PC-3 (cell line): Measurements from ENCODE around the gene FCAMR. TPM values are rescaled to one million over a fixed set of nuclear protein-coding genes. Genes with fewer than 3 reads are reported as not detected.

Source experiments
- ATAC-seq: fragments of 200-7000 bp; cut with Tn5 transposase; 2 replicates; pipeline ENCODE4 v1.9.1; 2020; ENCODE audit warnings: mild to moderate bottlenecking, moderate library complexity
- BruUV-seq: library from RNA; stranded (reverse); fragments of 400-500 nt; replicated peaks from 2 replicates; lab custom pipeline; 2021; lab: Mats Ljungman, UMichigan
- CTCF ChIA-PET: fragments of 300-600 bp; sonication (Branson Sonifier 250); formaldehyde crosslinking; loops from one replicate; lab custom pipeline; 2022; ENCODE audit warnings: antibody characterized with exemption; lab: Charles Lee
- POLR2A ChIA-PET: fragments of 300-600 bp; sonication (Branson Sonifier 250); formaldehyde crosslinking; loops from one replicate; lab custom pipeline; 2022; ENCODE audit warnings: antibody characterized with exemption; ENCODE audit not compliant: unreplicated experiment; lab: Charles Lee
- DNase-seq: peaks from one replicate; pipeline ENCODE4 v3.0.0-alpha.2; 2015
- H2AFZ ChIP-seq: fragments of 300-600 bp; sonication (generic); 2 replicates; pipeline ENCODE4 v1.6.0; 2016; ENCODE audit warnings: antibody characterized with exemption, low read length
- H3F3A ChIP-seq: fragments of 300-600 bp; sonication (generic); one replicate; pipeline ENCODE4 v1.6.0; 2017; ENCODE audit warnings: antibody characterized with exemption, low read length, control low read depth, mild to moderate bottlenecking; ENCODE audit not compliant: unreplicated experiment
- H3K27ac ChIP-seq: fragments of 300-600 bp; sonication (generic); 2 replicates; pipeline ENCODE4 v1.5.1; 2016; ENCODE audit warnings: mild to moderate bottlenecking, low read length
- H3K27me3 ChIP-seq: fragments of 300-600 bp; sonication (generic); 2 replicates; pipeline ENCODE4 v1.6.1; 2016; ENCODE audit warnings: low read length, mixed read lengths
- H3K36me3 ChIP-seq: fragments of 300-600 bp; sonication (generic); 2 replicates; pipeline ENCODE4 v1.6.1; 2016; ENCODE audit warnings: low read depth, mixed run types, low read length, mixed read lengths
- H3K4me1 ChIP-seq: fragments of 300-600 bp; sonication (generic); 2 replicates; pipeline ENCODE4 v1.5.1; 2016; ENCODE audit warnings: low read length; ENCODE audit not compliant: insufficient read depth
- H3K4me2 ChIP-seq: fragments of 300-600 bp; sonication (generic); 2 replicates; pipeline ENCODE4 v1.6.0; 2016; ENCODE audit warnings: low read length
- H3K4me3 ChIP-seq: fragments of 300-600 bp; sonication (generic); 2 replicates; pipeline ENCODE4 v1.5.1; 2016; ENCODE audit warnings: mild to moderate bottlenecking, low read length, mixed read lengths
- H3K79me2 ChIP-seq: fragments of 300-600 bp; sonication (generic); 2 replicates; pipeline ENCODE4 v1.6.1; 2017; ENCODE audit warnings: low read length, mixed read lengths
- H3K9ac ChIP-seq: fragments of 300-600 bp; sonication (generic); 2 replicates; pipeline ENCODE4 v1.6.0; 2016; ENCODE audit warnings: mild to moderate bottlenecking, low read length
- H3K9me2 ChIP-seq: fragments of 300-600 bp; sonication (generic); replicated peaks from 2 replicates; pipeline ENCODE4 v1.6.1; 2016; ENCODE audit warnings: mixed run types, low read length, mixed read lengths
- H3K9me3 ChIP-seq: fragments of 300-600 bp; sonication (generic); 2 replicates; pipeline ENCODE4 v1.6.1; 2016; ENCODE audit warnings: low read length, mixed read lengths
- H4K20me1 ChIP-seq: fragments of 300-600 bp; sonication (generic); 2 replicates; pipeline ENCODE4 v1.6.1; 2016; ENCODE audit warnings: low read length, mixed read lengths
- CTCF ChIP-seq: fragments of 300-600 bp; sonication (generic); conservative IDR thresholded peaks from 2 replicates; pipeline ENCODE4 v1.5.1; 2017; ENCODE audit warnings: antibody characterized with exemption, low read depth, mild to moderate bottlenecking, low read length
- EZH2 ChIP-seq: fragments of 300-600 bp; sonication (generic); IDR thresholded peaks from one replicate; pipeline ENCODE4 v1.6.1; 2017; ENCODE audit warnings: antibody characterized with exemption, mild to moderate bottlenecking, low read length; ENCODE audit not compliant: unreplicated experiment
- EZH2phosphoT487 ChIP-seq: fragments of 300-600 bp; sonication (generic); IDR thresholded peaks from 2 replicates; pipeline ENCODE4 v1.6.1; 2018; ENCODE audit warnings: mild to moderate bottlenecking, antibody characterized with exemption, low read length, borderline replicate concordance
- intact Hi-C: fragments of 100-400 bp; cut with micrococcal nuclease; formaldehyde crosslinking; loops from 2 replicates; pipeline ENCODE4 v1.9.0; 2023
- total RNA-seq: library from RNA; depleted of rRNA; stranded (reverse); fragments of >200 nt; gene quantifications from 2 replicates; pipeline ENCODE4 v1.2.3, GENCODE V29; 2014

The FCAMR gene
- total RNA-seq, 1 experiment from 2014 or later: not detected

- no peaks in the 10 kb centered on the region for H4K20me1 ChIP-seq
Observed at GRCh38 chr1:206944703-206945102, 25.6 kb downstream of the FCAMR start.

GRCh38 chr1:206941766-206942418 is 28.4 kb downstream of the FCAMR start:
- no peaks in the 10 kb centered on the region for H3K9me3 ChIP-seq
- CTCF ChIA-PET: no interaction called here
- H2AFZ ChIP-seq: no peak overlapping the region
- H3K27me3 ChIP-seq: peaks cover 19% of the 10 kb centered on the region; the same call in 1 of the 2 replicates
- intact Hi-C loops: no loop called here
- no peak overlapping the region for H3K4me2 ChIP-seq
- no peak overlapping the region for H3K9ac ChIP-seq
- no peaks in the 10 kb centered on the region for H3F3A ChIP-seq
- no TSS peak for BruUV-seq
- H4K20me1 ChIP-seq: no peaks in the 10 kb centered on the region
- no peak overlapping the region for H3K27ac ChIP-seq
- no peaks in the 10 kb centered on the region for H3K9me2 ChIP-seq
- TF ChIP-seq CTCF (no peak), EZH2phosphoT487 (no peak), EZH2 (no peak)
- H3K36me3 ChIP-seq: no peaks in the 10 kb centered on the region
- H3K79me2 ChIP-seq: no peaks in the 10 kb centered on the region
- H3K4me3 ChIP-seq: no peak overlapping the region
- POLR2A ChIA-PET: no interaction called here
- no peaks in the 10 kb centered on the region for H3K4me1 ChIP-seq
- ATAC-seq (no peak), DNase-seq (no peak)

More at GRCh38 chr1:206944703-206945102, 25.6 kb downstream of the FCAMR start:
- BruUV-seq: no TSS peak
- no peaks in the 10 kb centered on the region for H3K4me1 ChIP-seq
- no peak overlapping the region for H3K27ac ChIP-seq
- no peak overlapping the region for H3K9ac ChIP-seq
- ChIA-PET POLR2A (no interaction called here), CTCF (no interaction called here)
- no peaks in the 10 kb centered on the region for H3K9me3 ChIP-seq
- H2AFZ ChIP-seq: no peak overlapping the region
- no peaks in the 10 kb centered on the region for H3K9me2 ChIP-seq
- no peak for ATAC-seq
- peaks cover 19% of the 10 kb centered on the region; the same call in 1 of the 2 replicates for H3K27me3 ChIP-seq
- H3F3A ChIP-seq: no peaks in the 10 kb centered on the region
- no peak for DNase-seq
- no peaks in the 10 kb centered on the region for H3K36me3 ChIP-seq
- no peak for TF ChIP-seq EZH2
- intact Hi-C loops: no loop called here
- H3K79me2 ChIP-seq: no peaks in the 10 kb centered on the region
- H3K4me3 ChIP-seq: no peak overlapping the region
- H3K4me2 ChIP-seq: no peak overlapping the region

GRCh38 chr1:206940588-206940936 is 29.7 kb downstream of the FCAMR start:
- TF ChIP-seq CTCF: no peak
- TF ChIP-seq EZH2: no peak
- TF ChIP-seq EZH2phosphoT487: no peak

More at GRCh38 chr1:206940588-206940936, 29.7 kb downstream of the FCAMR start:
- intact Hi-C loops: no loop called here
- Histone ChIP-seq H3F3A (no peaks in the 10 kb centered on the region), H3K27me3 (peaks cover 19% of the 10 kb centered on the region; the same call in 1 of the 2 replicates), H3K4me2 (no peak overlapping the region), H3K4me3 (no peak overlapping the region), H4K20me1 (no peaks in the 10 kb centered on the region), H2AFZ (no peak overlapping the region), H3K36me3 (no peaks in the 10 kb centered on the region), H3K9me2 (no peaks in the 10 kb centered on the region), H3K27ac (no peak overlapping the region), H3K9ac (no peak overlapping the region), H3K9me3 (no peaks in the 10 kb centered on the region), H3K79me2 (no peaks in the 10 kb centered on the region), H3K4me1 (no peaks in the 10 kb centered on the region)
- no peak for ATAC-seq
- CTCF ChIA-PET: no interaction called here
- no TSS peak for BruUV-seq
- POLR2A ChIA-PET: no interaction called here
- DNase-seq: no peak
